ENCODE results near the gene SPACA6. TPM values are rescaled to one million over a fixed set of nuclear protein-coding genes. Genes with fewer than 3 reads are reported as not detected.
"Not testable (repeated sequence)": the region's sequence is repeated elsewhere in the genome, so short reads cannot be mapped to it uniquely, and the experiment has no call there.

The SPACA6 gene
- total and polyA plus RNA-seq, 11 donors, result 2.9 to 16.8 (median 10.2) TPM

- ATAC-seq, result no peak
- no peak overlapping the region for H3K4me3 ChIP-seq
- H3K27ac ChIP-seq, result no peak overlapping the region
- peaks cover 0 to 8% (median 0%) of the 10 kb centered on the region in 12 donors for H3K4me1 ChIP-seq
- intact Hi-C loops (cut with DNase I), result no loop called here
- H3K9me3 ChIP-seq, result peaks cover 0 to 3% (median 0%) of the 10 kb centered on the region in 12 donors
- no peak for DNase-seq
- peaks cover 0 to 57% (median 8%) of the 10 kb centered on the region in 9 donors for H3K27me3 ChIP-seq
- H3K36me3 ChIP-seq, result no peaks in the 10 kb centered on the region
- TF ChIP-seq POLR2A (IDR thresholded peaks at IDR 0.05), result no peak
- TF ChIP-seq CTCF (IDR thresholded peaks at IDR 0.05), result no peak
- 49 to 65% (median 59%) methylated on average over 7 of the region's 7 CpGs for WGBS, 4 donors
These were observed 40.8 kb downstream of the SPACA6 start for GRCh38 chr19:51733742-51734522.

- peak; percentile 42 to 77 (median 57) for DNase-seq
- Histone ChIP-seq H3K9me3 (peaks cover 0 to 1% (median 0%) of the 10 kb centered on the region in 12 donors), H3K4me3 (peak overlapping the region in 1 of 12 donors; percentile 3), H3K27ac (no peak overlapping the region), H3K36me3 (no peaks in the 10 kb centered on the region), H3K27me3 (peaks cover 0 to 51% (median 6%) of the 10 kb centered on the region in 9 donors), H3K4me1 (peaks cover 0 to 20% (median 0%) of the 10 kb centered on the region in 12 donors)
- intact Hi-C loops (cut with DNase I), result no loop called here
- 55 to 66% (median 57%) methylated on average over 10 of the region's 10 CpGs for WGBS, 4 donors
- ATAC-seq, result peak; percentile 83 to 93 (median 90)
- TF ChIP-seq POLR2A (IDR thresholded peaks at IDR 0.05), result no peak
- TF ChIP-seq CTCF (IDR thresholded peaks at IDR 0.05), result no peak
These were observed 42.8 kb downstream of the SPACA6 start for GRCh38 chr19:51735759-51736449.

DNA sequence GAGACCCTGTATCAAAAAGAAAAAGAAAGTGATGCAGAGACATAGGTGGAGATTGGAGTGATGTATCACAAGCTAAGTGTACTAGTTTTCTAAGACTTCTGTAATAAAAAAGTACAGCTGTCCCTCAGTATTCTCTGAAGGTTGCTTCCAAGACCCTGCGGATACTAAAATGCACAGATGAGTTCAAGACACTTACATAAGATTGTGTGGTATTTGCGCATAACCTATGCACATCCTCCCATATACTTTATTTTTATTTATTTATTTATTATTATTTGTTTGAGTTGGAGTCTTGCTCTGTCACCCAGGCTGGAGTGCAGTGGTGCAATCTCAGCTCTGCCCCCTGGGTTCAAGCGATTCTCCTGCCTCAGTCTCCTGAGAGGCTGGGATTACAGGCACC is 44.3 kb downstream of the SPACA6 start:
- H3K4me3 ChIP-seq, result no peak overlapping the region
- DNase-seq, result no peak
- ATAC-seq, result no peak
- no peak for TF ChIP-seq CTCF (IDR thresholded peaks at IDR 0.05)
- TF ChIP-seq POLR2A (IDR thresholded peaks at IDR 0.05), result no peak
- H3K9me3 ChIP-seq, result no peaks in the 10 kb centered on the region
- no peaks in the 10 kb centered on the region for H3K36me3 ChIP-seq
- H3K4me1 ChIP-seq, result peaks cover 0 to 20% (median 0%) of the 10 kb centered on the region in 12 donors
- intact Hi-C loops (cut with DNase I), result no loop called here
- H3K27ac ChIP-seq, result no peak overlapping the region
- H3K27me3 ChIP-seq, result peaks cover 0 to 51% (median 6%) of the 10 kb centered on the region in 9 donors
- WGBS, 4 donors, result 90 to 95% (median 93%) methylated on average over 3 of the region's 3 CpGs

DNA sequence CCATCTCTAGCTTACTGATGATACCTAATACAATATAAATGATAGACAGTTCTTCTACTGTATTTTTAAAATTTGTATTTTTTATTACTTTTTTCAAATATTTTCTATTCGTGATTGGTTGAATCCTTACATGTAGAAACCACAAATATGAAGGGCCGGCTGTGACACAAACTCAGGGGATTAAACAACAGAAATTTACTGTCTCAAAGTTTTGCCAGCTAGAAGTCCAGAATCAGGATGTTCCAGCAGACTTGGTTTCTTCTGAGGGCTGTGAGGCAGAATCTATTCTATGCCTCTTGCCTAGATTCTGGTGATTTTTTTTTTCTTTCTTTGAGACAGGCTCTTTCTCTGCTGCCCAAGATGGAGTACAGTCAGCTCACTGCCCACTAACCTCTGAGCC is 44.8 kb downstream of the SPACA6 start:
- no peaks in the 10 kb centered on the region for H3K36me3 ChIP-seq
- no peak overlapping the region for H3K4me3 ChIP-seq
- 70 to 85% (median 75%) methylated on average over 2 of the region's 2 CpGs for WGBS, 4 donors
- DNase-seq (no peak), ATAC-seq (no peak)
- H3K9me3 ChIP-seq, result no peaks in the 10 kb centered on the region
- H3K27me3 ChIP-seq, result peaks cover 0 to 55% (median 6%) of the 10 kb centered on the region in 9 donors
- TF ChIP-seq POLR2A (IDR thresholded peaks at IDR 0.05) (no peak), CTCF (IDR thresholded peaks at IDR 0.05) (no peak)
- intact Hi-C loops (cut with DNase I), result no loop called here
- H3K4me1 ChIP-seq, result peaks cover 0 to 20% (median 0%) of the 10 kb centered on the region in 12 donors
- no peak overlapping the region for H3K27ac ChIP-seq

- H3K9me3 ChIP-seq; intact Hi-C loops (cut with DNase I); H3K27ac ChIP-seq; H3K4me3 ChIP-seq; ATAC-seq; H3K36me3 ChIP-seq; DNase-seq: not testable (repeated sequence)
- H3K27me3 ChIP-seq, result peaks cover 0 to 55% (median 6%) of the 10 kb centered on the region in 9 donors
- peaks cover 0 to 20% (median 0%) of the 10 kb centered on the region in 12 donors for H3K4me1 ChIP-seq
- 88 to 93% (median 90%) methylated on average over 10 of the region's 10 CpGs for WGBS, 4 donors
These were observed 45.4 kb downstream of the SPACA6 start for GRCh38 chr19:51738523-51738922.

Data from heart left ventricle (tissue), 16 donors.